Measurements from ENCODE around the gene PCF11.
A peak's percentile ranks its signal among the peaks of the same experiment; 100 is the strongest.

- peak; percentile 68 to 77 for TF ChIP-seq POLR2A (IDR thresholded peaks at IDR 0.05)
- no peak for TF ChIP-seq CTCF (IDR thresholded peaks at IDR 0.05)
Observed at GRCh38 chr11:83156144-83156995, 561 bp upstream of the PCF11 start.

Measured in uterus (tissue), 2 donors.